Measurements from ENCODE around the gene FBLN1. TPM values are rescaled to one million over a fixed set of nuclear protein-coding genes. Genes with fewer than 3 reads are reported as not detected.

FBLN1 gene
- total RNA-seq, 4 donors from 2014 or later, result 33.7 to 546 (median 86.3) TPM

DNA sequence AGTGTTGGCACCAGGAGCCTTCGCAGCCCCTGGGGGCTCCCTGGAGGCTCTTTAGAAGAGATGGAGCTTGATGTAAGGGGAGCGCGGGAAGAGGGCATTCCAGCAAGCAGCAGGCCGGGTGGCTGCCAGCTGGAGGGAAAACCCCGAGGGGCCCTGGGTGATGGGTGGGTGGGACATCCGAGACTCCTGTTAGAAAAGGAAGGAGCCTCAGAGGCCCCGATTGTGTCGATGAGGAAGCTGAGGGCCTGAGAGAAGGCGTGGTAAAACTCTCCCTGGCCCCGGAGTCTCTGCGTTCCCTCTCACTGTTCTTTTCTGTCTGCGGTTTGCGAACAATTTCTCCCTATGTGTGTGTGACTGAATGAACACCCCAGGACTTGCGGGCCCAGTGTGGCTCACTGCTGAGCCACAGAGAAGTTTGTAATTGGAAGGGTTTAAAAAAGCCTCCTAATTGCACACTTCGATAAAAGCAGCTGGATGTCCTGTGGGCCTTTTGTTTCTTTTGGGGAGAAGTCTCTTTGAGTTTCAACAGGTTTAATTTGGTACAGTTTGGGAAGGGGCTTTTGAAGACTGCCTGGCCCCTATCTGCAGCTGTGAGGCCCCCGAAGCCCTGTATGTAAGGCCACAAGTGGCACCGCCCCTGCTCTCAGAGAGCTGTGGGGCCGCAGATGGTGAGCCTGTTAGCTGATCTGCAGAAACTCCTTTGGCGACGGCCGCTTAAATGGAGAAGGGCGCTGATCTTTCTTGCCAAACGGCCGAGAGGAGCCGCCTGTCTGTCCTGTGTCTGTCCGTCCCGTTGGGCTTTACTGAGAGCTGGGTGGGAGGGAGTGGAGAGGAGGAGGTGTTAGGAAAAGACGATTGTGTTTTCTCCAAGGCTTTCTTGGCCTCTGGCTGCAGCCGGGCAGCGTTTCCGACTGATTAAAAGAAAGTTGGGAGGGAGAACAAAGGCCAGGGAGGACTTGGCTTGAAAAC, 2.0 kb downstream of the FBLN1 start:
- Histone ChIP-seq H3K4me3 (peak overlapping the region; percentile 49 to 78 (median 58)), H3K27me3 (peaks cover 0 to 36% (median 0%) of the 10 kb centered on the region in 4 donors), H3K36me3 (no peaks in the 10 kb centered on the region), H3K4me1 (peaks cover 18 to 98% (median 28%) of the 10 kb centered on the region in 3 donors), H3K27ac (peak overlapping the region; percentile 81 to 90 (median 86)), H3K9me3 (no peaks in the 10 kb centered on the region)
- DNase-seq, result no peak
- intact Hi-C loops (cut with DNase I), result no loop called here
- TF ChIP-seq POLR2A (IDR thresholded peaks at IDR 0.05), result peak in 1 of 4 donors; percentile 25
- TF ChIP-seq, protein P1, sequence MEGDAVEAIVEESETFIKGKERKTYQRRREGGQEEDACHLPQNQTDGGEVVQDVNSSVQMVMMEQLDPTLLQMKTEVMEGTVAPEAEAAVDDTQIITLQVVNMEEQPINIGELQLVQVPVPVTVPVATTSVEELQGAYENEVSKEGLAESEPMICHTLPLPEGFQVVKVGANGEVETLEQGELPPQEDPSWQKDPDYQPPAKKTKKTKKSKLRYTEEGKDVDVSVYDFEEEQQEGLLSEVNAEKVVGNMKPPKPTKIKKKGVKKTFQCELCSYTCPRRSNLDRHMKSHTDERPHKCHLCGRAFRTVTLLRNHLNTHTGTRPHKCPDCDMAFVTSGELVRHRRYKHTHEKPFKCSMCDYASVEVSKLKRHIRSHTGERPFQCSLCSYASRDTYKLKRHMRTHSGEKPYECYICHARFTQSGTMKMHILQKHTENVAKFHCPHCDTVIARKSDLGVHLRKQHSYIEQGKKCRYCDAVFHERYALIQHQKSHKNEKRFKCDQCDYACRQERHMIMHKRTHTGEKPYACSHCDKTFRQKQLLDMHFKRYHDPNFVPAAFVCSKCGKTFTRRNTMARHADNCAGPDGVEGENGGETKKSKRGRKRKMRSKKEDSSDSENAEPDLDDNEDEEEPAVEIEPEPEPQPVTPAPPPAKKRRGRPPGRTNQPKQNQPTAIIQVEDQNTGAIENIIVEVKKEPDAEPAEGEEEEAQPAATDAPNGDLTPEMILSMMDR (IDR thresholded peaks at IDR 0.05), result no peak
- 7 to 11% methylated on average over 17 to 19 of the region's 31 CpGs for WGBS, 2 donors

DNA sequence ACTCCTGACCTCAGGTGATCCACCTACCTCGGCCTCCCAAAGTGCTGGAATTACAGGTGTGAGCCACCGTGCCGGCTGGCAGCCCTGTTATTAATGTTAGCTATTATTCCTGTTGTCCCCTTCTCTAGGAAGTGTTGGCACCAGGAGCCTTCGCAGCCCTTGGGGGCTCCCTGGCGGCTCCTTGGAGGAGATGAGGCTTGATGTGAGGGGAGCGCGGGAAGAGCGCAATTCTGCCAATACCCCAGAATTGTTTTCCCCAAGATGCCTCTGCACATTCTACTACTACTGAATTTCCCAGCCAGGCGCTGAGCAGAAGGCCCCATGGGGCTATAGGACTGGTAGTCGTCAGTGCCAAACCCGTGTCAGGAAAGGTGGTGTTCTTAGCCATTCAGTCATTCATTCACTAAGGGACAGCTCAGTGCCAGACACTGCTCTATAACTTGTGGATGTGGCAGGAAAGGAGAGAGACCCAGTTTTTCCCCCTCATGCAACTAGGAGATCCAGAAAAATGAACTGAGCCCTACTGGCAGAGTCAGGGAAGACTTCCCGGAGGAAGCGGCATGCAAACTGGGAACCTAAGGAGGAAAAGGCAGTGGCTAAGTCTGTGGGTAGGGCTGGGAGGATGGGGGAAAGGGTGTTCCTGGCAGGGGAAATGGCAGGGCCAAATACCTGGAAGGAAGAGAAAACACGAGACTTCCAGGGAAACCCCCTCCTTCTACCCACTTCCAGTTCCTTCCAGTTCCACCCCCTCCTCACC, 3.5 kb downstream of the FBLN1 start:
- peak overlapping the region; percentile 4 to 90 (median 75) for H3K27ac ChIP-seq
- no peaks in the 10 kb centered on the region for H3K36me3 ChIP-seq
- DNase-seq, result no peak
- TF ChIP-seq, protein P1 (IDR thresholded peaks at IDR 0.05), result no peak
- TF ChIP-seq POLR2A (IDR thresholded peaks at IDR 0.05), result no peak
- 55 to 87% methylated on average over 6 to 14 of the region's 14 CpGs for WGBS, 2 donors
- no peaks in the 10 kb centered on the region for H3K9me3 ChIP-seq
- peak overlapping the region in 3 of 4 donors; percentile 56 to 78 (median 61) for H3K4me3 ChIP-seq
- intact Hi-C loops (cut with DNase I), result no loop called here
- peaks cover 18 to 97% (median 33%) of the 10 kb centered on the region in 3 donors for H3K4me1 ChIP-seq
- H3K27me3 ChIP-seq, result peaks cover 0 to 32% (median 0%) of the 10 kb centered on the region in 4 donors

DNA sequence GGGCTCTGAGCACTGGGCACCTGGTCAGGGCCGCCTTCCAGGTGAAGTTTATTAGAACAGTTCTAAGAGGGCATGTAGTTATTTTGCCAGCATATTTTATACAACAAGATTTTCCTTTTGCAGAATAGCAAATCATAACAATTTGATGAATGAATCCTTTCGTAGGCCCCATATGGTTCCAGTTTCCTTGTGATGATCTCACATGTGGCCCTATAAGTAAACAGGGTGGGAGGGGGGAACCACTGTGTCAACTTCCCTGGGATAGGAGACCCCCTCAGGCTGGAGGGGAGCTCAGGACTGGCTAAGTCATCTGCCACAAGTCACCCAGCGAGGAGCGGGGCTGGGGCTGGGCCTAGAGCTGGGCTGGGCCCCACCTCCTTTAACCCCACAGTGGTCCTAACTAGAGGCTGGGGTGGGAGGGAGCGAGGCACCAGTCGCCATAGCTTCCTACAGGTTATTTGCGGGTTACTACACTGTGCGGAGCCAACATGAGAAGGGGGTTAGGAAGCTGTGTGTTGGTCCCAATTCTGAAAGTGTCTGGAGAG, 4.2 kb downstream of the FBLN1 start:
- DNase-seq, result no peak
- Histone ChIP-seq H3K27me3 (peaks cover 0 to 27% (median 0%) of the 10 kb centered on the region in 4 donors), H3K36me3 (no peaks in the 10 kb centered on the region), H3K9me3 (no peaks in the 10 kb centered on the region), H3K27ac (peak overlapping the region; percentile 4 to 90 (median 75)), H3K4me3 (peak overlapping the region in 3 of 4 donors; percentile 56 to 78 (median 61)), H3K4me1 (peaks cover 18 to 99% (median 34%) of the 10 kb centered on the region in 3 donors)
- 55 to 79% methylated on average over 6 to 8 of the region's 8 CpGs for WGBS, 2 donors
- TF ChIP-seq, protein P1 (IDR thresholded peaks at IDR 0.05), result no peak
- no peak for TF ChIP-seq POLR2A (IDR thresholded peaks at IDR 0.05)
- intact Hi-C loops (cut with DNase I), result no loop called here

DNA sequence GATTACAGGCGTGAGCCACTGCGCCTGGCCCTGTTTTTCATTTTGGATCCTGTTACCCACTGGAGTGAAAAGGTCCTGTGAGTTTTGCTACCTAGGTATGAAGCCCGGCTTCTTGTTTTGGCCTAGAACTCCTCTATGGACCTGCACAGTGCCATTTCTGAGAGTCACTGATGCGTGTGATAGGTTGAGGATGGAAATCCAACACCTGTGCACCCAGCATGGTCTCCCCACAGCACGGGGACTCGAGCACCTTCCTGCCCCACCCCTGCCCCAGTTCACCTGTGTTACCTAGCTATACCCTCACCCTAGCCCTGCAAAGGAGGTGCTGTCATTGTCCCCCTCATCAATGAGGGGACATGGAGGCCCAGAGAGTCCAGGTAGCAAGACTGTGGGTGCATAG, 5.1 kb downstream of the FBLN1 start:
- H3K4me3 ChIP-seq, result peak overlapping the region in 1 of 4 donors; percentile 61
- H3K36me3 ChIP-seq, result no peaks in the 10 kb centered on the region
- no peak for DNase-seq
- H3K9me3 ChIP-seq, result no peaks in the 10 kb centered on the region
- H3K27ac ChIP-seq, result peak overlapping the region in 3 of 4 donors; percentile 64 to 90 (median 86)
- intact Hi-C loops (cut with DNase I), result no loop called here
- peaks cover 0 to 18% (median 0%) of the 10 kb centered on the region in 4 donors for H3K27me3 ChIP-seq
- WGBS, 2 donors, result 95 to 100% methylated on average over 2 to 4 of the region's 6 CpGs
- peaks cover 14 to 99% (median 39%) of the 10 kb centered on the region in 3 donors for H3K4me1 ChIP-seq
- TF ChIP-seq, protein P1 (IDR thresholded peaks at IDR 0.05), result no peak
- TF ChIP-seq POLR2A (IDR thresholded peaks at IDR 0.05), result no peak
